OCI-LY1 (cell line): ENCODE measurements around the gene RASL11B.

Source experiments
- CTCF ChIP-seq: fragments of 200-600 bp; sonication (generic), shearing (Covaris generic); IDR thresholded peaks from 2 replicates; pipeline ENCODE4 v1.5.1; 2017; ENCODE audit warnings: mild to moderate bottlenecking, antibody characterized with exemption, low read length, moderate library complexity, mixed read lengths
- EZH2 ChIP-seq: fragments of 200-600 bp; sonication (generic), shearing (Covaris generic); IDR thresholded peaks from 2 replicates; pipeline ENCODE4 v1.8.0; 2017; ENCODE audit warnings: borderline replicate concordance, mixed run types, mild to moderate bottlenecking, antibody characterized with exemption, low read length, moderate library complexity, mixed read lengths

GRCh38 chr4:52870225-52870624 is 8.1 kb downstream of the RASL11B start:
- no peak for TF ChIP-seq CTCF
- TF ChIP-seq EZH2, result no peak
